Stimulated activated CD4-positive, alpha-beta T cell treated with anti-CD3 and anti-CD28 coated beads, Interleukin-2, amount 100 ng/mL, for 4 hours (primary cell): ENCODE measurements around the gene SPIB.
"Not testable (repeated sequence)": the region's sequence is repeated elsewhere in the genome, so short reads cannot be mapped to it uniquely, and the experiment has no call there.

ENCODE experiments used
- DNase-seq: peaks from one replicate; pipeline ENCODE4 v3.0.0-alpha.2; 2020; ENCODE audit warnings: low read depth

SPIB gene

GRCh38 chr19:50390952-50391351 is 27.8 kb upstream of the SPIB start:
- DNase-seq, result not testable (repeated sequence)

GRCh38 chr19:50392759-50393158 is 26.0 kb upstream of the SPIB start:
- no peak for DNase-seq

- DNase-seq, result no peak
Measured at GRCh38 chr19:50393589-50393988, 25.1 kb upstream of the SPIB start.

- no peak for DNase-seq
Measured at GRCh38 chr19:50394017-50394416, 24.7 kb upstream of the SPIB start.

GRCh38 chr19:50398675-50399367 is 19.9 kb upstream of the SPIB start:
- DNase-seq, result no peak

- DNase-seq, result no peak
Measured at GRCh38 chr19:50399368-50399745, 19.4 kb upstream of the SPIB start.

GRCh38 chr19:50401605-50402450 is 16.9 kb upstream of the SPIB start:
- no peak for DNase-seq

- no peak for DNase-seq
Measured at GRCh38 chr19:50402544-50403301, 16.0 kb upstream of the SPIB start.

- no peak for DNase-seq
Measured at GRCh38 chr19:50406156-50406820, 12.4 kb upstream of the SPIB start.

- no peak for DNase-seq
Measured at GRCh38 chr19:50406829-50407228, 11.9 kb upstream of the SPIB start.

- DNase-seq, result no peak
Measured at GRCh38 chr19:50409347-50409746, 9.4 kb upstream of the SPIB start.

GRCh38 chr19:50410109-50410508 is 8.6 kb upstream of the SPIB start:
- DNase-seq, result no peak

- no peak for DNase-seq
Measured at GRCh38 chr19:50412419-50412818, 6.3 kb upstream of the SPIB start.

- DNase-seq, result no peak
Measured at GRCh38 chr19:50413096-50413495, 5.6 kb upstream of the SPIB start.

GRCh38 chr19:50413531-50413930 is 5.2 kb upstream of the SPIB start:
- DNase-seq, result no peak

- DNase-seq, result peak; percentile 61
Measured at GRCh38 chr19:50414864-50415660, 3.7 kb upstream of the SPIB start.

GRCh38 chr19:50415661-50416033 is 3.1 kb upstream of the SPIB start:
- no peak for DNase-seq

GRCh38 chr19:50416034-50416977 is 2.4 kb upstream of the SPIB start:
- no peak for DNase-seq

- DNase-seq, result no peak
Measured at GRCh38 chr19:50417111-50418081, 1.3 kb upstream of the SPIB start.
